GM12864 (cell line): ENCODE results near the gene GPRC5A.
"Not testable (repeated sequence)": the region's sequence is repeated elsewhere in the genome, so short reads cannot be mapped to it uniquely, and the experiment has no call there.

Experiments
- DNase-seq: peaks from one replicate; pipeline ENCODE4 v3.0.0-alpha.2; 2011; ENCODE audit warnings: low read depth
- H3K4me3 ChIP-seq: 2 replicates; pipeline ENCODE4 v1.5.1; 2011; ENCODE audit warnings: mild to moderate bottlenecking, low read depth, low read length, control low read depth
- CTCF ChIP-seq: IDR thresholded peaks from 2 replicates; pipeline ENCODE4 v1.5.1; 2011; ENCODE audit warnings: low read depth, mild to moderate bottlenecking, moderate library complexity, low read length, control low read depth, inconsistent platforms; ENCODE audit errors: missing control alignments

The GPRC5A gene

GRCh38 chr12:12870465-12870864 lies 20.9 kb upstream of the GPRC5A start:
- no peak overlapping the region for H3K4me3 ChIP-seq
- TF ChIP-seq CTCF = no peak
- no peak for DNase-seq

DNA sequence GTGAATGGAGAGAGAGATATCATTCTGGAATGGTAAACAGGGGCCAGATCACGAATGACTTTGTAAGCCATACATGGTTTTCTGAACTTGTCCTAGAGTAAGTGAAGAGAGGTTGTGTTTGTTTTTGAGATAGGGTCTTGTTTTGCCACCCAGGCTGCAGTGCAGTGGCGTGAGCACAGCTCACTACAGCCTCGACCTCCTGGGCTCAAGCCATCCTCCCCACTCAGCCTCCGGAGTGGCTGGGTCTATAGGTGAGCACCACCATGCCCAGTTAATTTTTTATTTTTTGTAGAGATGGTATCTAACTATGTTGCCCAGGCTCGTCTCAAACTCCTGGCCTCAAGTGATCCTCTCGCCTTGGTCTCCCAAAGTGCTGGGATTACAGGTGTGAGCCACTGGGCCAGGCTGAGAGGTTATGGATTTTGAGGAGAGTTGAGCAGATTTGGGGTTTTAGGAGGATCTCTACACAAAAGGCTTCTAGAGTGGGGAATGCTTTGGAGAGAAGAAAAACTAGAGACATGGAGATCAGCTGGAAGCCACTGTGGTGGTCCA lies 19.7 kb upstream of the GPRC5A start:
- H3K4me3 ChIP-seq = no peak overlapping the region
- TF ChIP-seq CTCF = no peak
- no peak for DNase-seq

DNA sequence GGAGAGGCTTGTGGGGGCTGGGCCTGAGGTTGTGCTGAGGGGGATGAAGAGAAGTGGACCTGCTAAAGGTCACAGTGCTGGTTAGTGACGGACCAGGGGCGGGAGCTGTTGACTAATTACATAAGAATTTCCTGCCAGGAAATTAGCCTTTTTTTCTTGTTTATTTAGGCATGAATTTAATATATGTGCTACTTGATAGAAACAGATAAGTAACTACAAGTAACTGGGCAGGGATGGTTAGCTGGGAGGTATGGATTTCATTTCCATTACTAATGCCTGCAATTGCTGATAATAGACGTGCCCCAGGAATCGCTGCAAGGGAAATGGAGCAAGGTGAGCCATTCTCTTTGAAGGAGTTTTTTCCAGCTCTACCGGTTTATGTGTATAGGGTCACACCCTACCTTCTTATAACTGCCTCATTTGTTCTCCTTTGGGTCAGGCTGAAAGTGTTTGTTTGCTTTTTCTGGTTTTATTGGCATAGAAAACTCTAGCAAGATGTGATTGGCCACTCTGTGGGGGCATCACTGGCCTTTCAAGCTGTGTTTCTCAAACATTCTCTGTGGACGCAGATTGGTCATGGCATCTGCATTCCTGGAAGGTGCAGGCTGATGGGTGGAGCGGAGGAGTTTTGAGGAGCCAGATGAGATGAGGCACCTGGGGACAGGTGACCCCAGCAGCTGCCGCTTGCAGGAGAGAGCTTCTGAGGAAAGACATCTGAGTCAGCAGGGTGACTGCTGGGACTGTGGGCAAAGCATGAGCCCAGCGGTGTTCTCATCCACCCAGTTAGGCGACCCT lies 19.0 kb upstream of the GPRC5A start:
- DNase-seq = no peak
- no peak for TF ChIP-seq CTCF
- H3K4me3 ChIP-seq = no peak overlapping the region

- TF ChIP-seq CTCF = no peak
- no peak for DNase-seq
- H3K4me3 ChIP-seq = no peak overlapping the region
Measured at GRCh38 chr12:12872934-12873275, 18.5 kb upstream of the GPRC5A start.

GRCh38 chr12:12874029-12874428 lies 17.3 kb upstream of the GPRC5A start:
- no peak overlapping the region for H3K4me3 ChIP-seq
- TF ChIP-seq CTCF = no peak
- no peak for DNase-seq

GRCh38 chr12:12875301-12875700 lies 16.1 kb upstream of the GPRC5A start:
- DNase-seq, H3K4me3 ChIP-seq: not testable (repeated sequence)

DNA sequence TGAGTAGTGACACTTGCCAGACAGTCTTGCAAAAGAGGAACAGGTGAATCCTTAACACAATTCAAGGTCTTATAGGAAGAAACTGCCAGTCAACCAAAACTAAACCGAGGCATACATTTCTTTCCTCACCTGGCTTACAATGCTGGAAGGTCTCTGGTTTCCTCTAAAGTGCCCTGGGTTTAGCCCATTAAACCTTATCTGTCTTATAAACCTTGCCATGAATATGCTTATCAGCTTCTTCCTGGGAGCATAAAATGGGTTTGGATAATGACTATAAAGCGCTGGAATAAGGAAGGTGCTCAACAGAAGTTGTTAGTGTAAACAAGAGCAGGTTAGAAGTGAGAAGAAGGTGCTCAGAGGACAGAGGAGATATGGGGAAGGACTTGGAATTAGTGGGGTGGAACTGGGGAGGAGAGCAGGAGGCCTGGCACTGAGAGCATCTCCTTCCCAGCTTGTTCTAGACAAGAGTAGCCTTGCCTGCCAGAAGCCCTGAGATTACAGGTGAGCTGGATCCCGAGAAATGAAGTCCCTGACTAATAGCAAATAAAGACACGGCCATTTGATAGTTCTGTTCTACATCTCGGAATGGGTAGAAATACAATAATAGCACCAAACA lies 14.1 kb upstream of the GPRC5A start:
- no peak for TF ChIP-seq CTCF
- no peak for DNase-seq
- no peak overlapping the region for H3K4me3 ChIP-seq
